HG03520 (cell line): ENCODE measurements around the gene ACSM2A.
"Not testable (repeated sequence)": the region's sequence is repeated elsewhere in the genome, so short reads cannot be mapped to it uniquely, and the experiment has no call there.

Experiments used
- ATAC-seq: cut with Tn5 transposase; IDR thresholded peaks from one replicate; pipeline ENCODE4 v1.9.1; 2021; ENCODE audit warnings: mild to moderate bottlenecking, moderate library complexity; ENCODE audit not compliant: unreplicated experiment

ACSM2A gene

DNA sequence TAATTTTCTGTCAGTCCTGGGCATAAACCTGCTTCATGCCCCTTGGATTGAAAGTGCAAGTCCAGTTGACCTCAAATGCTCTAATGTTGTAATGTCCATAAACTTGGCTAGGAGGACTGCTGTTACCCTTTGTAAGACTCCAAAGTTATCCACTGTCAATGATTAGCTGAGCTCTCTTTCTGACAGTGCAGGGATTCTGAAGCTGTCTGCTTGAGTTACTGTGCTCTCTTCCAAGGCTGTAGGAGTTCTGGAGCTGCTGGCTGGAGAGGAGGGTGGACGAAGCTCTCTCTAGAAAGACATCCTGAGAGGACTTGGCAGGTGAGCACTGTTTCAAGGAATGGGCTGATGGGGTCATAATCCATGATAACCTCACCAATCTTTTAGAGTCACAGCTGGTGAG is at the start of gene ACSM2A:
TSS of gene ACSM2A (plus strand) at position 158 of the 400 bp plus-strand sequence. CDS start 8,594 bp downstream, outside the sequence.
- ATAC-seq: not testable (repeated sequence)

GRCh38 chr16:20402651-20403050 is 48.7 kb upstream of the ACSM2A start:
- ATAC-seq: no peak

- ATAC-seq: no peak
These were observed 46.7 kb upstream of the ACSM2A start, which contains the start of gene PDILT for GRCh38 chr16:20404637-20405036. Gene PDILT, minus strand, starts transcription at chr16:20404737. Its CDS starts 5,437 bp downstream, at chr16:20399300.

DNA sequence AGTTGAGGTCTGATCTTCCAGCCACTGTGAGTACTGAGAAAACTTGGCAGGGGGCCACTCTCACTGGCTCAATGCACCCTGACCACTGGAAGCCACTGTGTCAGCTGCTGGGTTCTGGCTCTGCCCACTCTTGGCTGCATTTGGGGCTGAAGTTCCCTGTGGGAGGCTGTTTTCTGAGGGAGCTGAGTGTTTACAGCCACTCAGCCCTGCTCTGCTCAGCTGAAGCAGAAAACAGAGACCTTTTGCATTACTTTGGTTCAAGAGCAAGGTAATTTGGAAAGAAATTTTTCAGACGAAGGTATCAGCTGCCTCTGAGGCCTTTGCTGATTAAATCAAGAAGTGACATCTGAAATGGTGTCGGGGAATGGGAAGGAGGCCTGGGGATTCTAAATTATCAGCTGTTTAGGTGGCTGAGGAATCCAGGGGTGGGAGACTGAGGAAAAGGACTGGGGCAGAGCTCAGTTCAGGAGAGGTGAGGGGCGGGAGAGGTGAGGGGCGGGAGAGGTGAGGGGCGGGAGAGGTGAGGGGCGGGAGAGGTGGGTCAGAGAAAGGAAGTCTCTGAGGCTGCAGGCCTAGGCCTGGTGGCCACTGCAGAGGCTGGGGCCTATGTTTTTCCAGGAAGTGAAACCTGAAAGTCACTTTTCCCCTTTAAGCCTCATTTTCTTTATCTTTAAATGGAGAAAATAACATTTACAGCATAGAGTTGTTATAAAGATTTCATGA is 41.8 kb upstream of the ACSM2A start, which contains the start of gene ACSM5:
TSS of gene ACSM5 (plus strand) at position 137 of the 723 bp plus-strand sequence. CDS start 1,951 bp downstream, outside the sequence.
- peak; percentile 36 for ATAC-seq

DNA sequence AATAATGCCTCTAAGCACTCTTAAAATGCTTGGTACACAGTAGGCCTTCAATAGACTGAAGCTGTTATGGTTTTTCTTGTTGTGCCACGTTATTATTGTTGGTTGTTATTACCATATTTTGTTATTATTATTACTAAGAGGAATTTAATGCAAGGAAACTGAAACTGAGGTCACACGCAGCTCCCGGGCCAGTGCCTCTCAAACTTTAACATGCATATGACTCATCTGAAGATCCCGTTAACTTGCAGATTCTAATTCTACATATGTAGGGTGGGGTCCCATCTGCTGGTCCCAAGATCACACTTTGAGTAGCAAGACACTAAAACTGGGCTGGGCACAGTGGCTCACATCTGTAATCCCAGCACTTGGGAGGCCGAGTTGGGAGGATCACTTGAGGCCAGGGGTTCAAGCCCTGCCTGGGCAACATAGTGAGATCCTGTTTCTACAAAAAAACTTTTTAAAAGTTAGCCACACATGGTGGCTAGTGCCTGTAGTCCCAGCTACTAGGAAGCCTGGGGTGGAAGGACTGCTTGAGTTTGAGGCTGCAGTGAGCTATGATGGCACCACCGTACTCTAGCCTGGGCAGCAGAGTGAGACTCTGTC is 41.1 kb upstream of the ACSM2A start:
- ATAC-seq: peak; percentile 87

GRCh38 chr16:20411055-20411454 is 40.3 kb upstream of the ACSM2A start:
- ATAC-seq: no peak

DNA sequence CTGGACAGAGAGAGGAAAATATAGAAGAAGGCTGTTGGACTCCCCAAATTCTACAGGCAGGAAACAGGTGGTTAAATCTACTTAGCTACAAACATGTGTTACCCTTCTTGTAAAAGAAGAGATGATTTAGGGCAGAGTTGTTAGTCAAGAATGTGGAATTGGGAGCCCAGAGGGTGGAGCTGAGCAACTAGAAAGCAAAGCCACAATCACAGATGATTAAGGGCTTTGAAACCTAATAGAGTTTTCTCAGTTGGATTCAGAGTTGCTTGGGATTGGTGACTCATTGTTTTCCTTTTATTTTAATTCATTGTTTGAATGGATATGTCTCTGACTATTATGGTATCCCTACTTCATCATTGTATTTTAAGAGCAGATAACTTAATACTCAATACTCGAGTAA is 35.8 kb upstream of the ACSM2A start:
- no peak for ATAC-seq

DNA sequence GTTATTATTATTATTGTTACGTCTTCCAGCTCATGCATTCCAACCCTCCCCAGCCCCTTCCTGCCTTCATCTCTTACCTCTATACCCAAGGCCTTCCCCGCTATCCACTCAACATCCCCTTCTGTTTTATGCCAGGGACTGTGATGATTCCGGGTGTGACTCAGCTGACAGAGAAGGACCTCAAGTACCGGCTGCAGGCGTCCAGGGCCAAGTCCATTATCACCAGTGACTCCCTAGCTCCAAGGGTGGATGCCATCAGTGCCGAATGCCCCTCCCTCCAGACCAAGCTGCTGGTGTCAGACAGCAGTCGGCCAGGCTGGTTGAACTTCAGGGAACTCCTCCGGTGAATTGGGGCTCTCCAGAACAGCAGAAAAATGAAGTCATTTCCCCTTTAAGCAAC is 32.2 kb upstream of the ACSM2A start:
- not testable (repeated sequence) for ATAC-seq

- not testable (repeated sequence) for ATAC-seq
These were observed 29.6 kb upstream of the ACSM2A start for GRCh38 chr16:20421748-20422147.

GRCh38 chr16:20423772-20424128 is 27.6 kb upstream of the ACSM2A start:
- ATAC-seq: not testable (repeated sequence)

DNA sequence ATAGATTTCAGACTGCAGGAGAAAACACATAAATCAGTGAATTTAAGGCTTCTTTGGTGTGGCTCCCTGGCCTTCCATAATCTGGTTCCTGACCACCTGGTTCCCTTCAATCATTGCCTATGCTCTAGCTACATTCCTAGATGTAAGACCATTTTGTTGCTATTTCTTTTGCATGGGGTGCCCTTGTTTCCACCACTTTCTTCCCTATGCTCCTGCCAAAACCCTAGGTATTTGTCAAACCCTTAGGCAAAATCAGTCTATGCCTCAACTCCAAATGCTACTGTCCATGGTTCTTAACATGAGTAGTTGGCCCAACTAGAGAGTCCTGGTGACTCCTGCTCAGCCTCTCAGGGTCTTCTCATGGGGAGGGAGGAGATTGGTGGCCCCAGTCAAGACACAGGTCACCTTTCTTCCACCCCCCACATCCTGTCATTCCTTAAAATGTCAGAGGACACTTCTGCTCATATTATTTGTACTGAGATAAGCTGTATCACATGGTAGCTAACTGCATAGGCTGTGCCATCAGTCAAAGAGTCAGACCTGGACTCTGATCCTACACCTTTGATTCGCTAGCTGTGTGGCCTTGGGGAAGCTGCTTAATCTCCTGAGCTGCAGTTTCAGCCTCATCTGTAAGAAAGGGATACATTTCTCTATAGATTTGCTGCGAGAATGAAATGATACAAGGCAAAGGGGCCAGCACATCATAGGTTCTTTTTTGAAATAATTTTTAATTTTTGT is 27.0 kb upstream of the ACSM2A start:
- ATAC-seq: no peak

DNA sequence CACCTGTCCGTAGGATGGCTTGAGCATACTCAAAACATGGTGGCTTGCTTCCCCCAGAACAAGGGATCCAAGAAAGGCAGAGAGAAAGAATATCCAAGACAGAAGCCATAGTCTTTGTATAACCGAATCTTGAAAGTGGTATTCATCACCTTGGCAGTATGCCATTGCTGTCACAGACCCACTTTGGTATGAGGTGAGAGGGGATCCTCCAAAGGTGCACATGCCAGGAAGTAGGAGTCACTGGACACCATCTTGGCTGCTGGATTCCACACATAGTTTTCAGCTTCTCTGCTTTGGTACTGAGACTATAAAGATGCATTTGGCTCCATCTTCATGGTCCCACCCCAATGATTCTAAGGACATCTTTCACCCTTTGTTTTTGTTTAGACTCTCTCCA is 23.9 kb upstream of the ACSM2A start:
- ATAC-seq: not testable (repeated sequence)

- not testable (repeated sequence) for ATAC-seq
These were observed 21.8 kb upstream of the ACSM2A start for GRCh38 chr16:20429499-20429898.

DNA sequence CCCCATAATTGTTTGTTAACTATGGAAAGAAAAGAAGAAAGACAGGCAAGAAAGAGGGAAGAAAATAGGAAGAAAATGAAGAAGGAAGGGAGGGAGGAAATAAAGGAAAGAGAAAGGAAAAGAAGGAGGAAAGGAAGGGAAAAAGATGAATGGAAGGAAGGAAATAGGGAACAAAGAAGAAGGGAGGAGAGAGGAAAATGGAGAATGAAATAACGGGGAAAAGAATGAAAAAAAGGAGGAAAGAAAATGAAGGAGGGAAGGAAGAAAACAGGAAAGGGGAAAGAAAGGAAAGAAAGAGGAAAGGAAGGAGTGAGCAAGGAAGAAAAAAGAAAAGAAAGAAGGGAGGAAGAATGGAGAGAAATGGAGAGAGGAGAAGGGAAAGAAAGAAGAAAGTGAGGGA is 20.8 kb upstream of the ACSM2A start:
- ATAC-seq: not testable (repeated sequence)

DNA sequence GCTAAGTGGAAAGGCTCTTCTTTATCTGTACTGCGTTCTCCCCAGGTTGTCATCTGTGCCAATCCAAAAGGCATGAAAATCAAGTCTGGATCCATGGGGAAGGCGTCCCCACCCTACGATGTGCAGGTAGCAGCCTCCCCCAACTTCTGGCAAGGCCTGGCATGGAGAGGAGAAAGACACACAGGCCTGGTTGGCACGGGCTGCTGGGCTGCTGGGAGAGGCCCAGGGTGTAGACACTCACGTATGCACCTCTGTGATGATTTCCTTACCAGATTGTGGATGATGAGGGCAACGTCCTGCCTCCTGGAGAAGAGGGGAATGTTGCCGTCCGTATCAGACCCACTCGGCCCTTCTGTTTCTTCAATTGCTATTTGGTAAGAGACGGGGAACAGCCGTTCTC is 20.4 kb upstream of the ACSM2A start:
- ATAC-seq: no peak

DNA sequence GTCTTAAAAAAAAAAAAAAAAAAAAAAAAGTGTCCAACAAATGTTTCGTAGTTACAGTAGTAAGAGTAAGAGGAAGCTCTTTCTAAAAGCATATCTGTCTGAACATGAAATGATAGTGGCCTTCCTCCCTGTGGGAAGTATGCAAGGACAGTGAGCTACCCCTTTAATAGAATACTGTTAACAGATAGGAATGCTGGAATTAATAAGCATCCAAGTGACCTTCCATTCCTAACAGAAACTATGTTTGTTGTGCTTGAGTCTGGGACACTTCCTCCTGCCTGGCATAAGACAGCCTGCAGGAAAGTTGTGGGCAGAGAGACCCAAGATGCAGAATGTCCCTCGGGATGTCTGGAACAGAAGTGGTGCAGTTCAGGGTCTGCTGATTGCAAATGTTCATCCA is 12.4 kb upstream of the ACSM2A start:
- ATAC-seq: not testable (repeated sequence)

DNA sequence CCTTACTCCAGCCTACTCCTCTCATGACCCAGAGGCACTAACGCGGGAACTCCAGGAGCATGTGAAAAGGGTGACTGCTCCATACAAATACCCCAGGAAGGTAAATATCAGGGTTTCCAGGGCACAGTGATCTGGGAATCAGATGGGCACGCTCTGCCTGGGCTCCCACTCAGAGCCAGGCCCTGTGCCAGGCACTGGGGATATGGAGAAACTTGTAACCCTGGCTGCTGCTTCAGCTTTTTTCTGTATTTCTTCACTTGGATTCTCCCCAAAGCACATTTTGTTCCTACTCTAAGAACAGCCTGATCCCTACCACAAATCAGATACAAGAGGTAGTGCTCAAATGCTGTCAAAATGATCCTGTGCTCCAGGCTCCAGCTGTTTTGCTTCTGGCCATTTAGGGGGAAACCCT is 11.5 kb upstream of the ACSM2A start:
- ATAC-seq: not testable (repeated sequence)

- ATAC-seq: not testable (repeated sequence)
These were observed 10.6 kb upstream of the ACSM2A start for GRCh38 chr16:20440731-20441130.

GRCh38 chr16:20441191-20441590 is 10.1 kb upstream of the ACSM2A start:
- no peak for ATAC-seq

DNA sequence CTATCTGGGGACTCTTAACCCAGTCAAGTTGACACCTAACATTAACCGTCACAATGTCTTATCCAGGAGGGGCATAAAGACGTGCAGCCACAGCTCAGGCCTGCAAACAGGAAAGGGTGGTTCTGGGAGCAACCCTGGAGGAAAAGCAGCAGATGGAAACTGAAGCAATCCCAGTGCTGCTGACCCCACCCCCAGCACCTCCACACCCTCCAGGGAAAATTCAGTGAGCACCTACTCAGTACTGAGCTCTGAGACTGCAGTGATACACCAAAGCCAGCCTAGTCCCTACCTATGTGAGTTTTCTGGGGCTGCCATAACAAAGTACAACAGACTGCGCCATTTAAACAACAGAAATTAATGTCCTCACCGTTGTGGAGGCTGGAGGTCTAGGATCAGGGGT is 9.5 kb upstream of the ACSM2A start:
- not testable (repeated sequence) for ATAC-seq

DNA sequence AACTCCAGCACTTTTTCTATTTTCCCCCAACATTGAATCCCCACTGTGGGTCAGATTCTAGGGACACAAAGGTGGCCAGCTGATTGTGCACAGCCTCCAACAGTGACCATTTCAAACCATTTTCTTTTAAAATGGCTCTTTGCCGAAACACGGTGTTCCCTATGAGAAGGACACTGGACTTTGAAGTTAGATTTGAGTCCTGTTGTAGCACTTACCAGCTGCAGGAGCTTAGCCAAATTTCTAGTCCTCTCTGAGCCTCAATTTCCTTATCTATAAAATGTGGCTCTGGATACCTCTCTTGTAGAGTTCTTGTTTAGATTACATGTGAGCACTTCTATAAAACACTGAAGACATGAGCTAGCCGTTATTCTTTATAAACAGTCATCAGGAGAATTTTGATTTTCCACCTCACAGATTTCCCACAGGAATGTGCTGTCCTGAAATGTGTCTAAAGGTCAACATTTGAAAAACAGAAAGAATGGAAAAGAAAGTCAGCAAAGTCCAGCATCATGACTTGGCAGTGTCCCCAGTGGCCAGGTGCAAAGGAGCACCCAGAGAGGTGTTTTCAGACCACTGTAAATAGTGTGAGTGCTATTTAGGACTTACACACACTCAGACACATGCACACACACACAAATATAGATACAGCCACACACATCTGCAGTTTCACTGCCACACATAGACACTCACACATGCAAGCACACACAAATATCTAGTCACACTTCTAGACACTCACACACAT is 4.5 kb upstream of the ACSM2A start:
- not testable (repeated sequence) for ATAC-seq
